Loucy (cell line): ENCODE results near the gene PHYHD1.

Source experiments
- EZH2phosphoT487 ChIP-seq: fragments of 200-600 bp; IDR thresholded peaks from 2 replicates; pipeline ENCODE4 v1.6.1; 2018; ENCODE audit warnings: antibody characterized with exemption, mild to moderate bottlenecking, moderate library complexity, borderline replicate concordance
- TF ChIP-seq, protein P1 (sequence below): fragments of 200-600 bp; sonication (generic); conservative IDR thresholded peaks from 2 replicates; pipeline ENCODE4 v1.5.1; 2014; ENCODE audit warnings: mild to moderate bottlenecking, antibody characterized with exemption, low read length

GRCh38 chr9:128908372-128908771, 12.4 kb upstream of the PHYHD1 start:
- TF ChIP-seq, protein P1, sequence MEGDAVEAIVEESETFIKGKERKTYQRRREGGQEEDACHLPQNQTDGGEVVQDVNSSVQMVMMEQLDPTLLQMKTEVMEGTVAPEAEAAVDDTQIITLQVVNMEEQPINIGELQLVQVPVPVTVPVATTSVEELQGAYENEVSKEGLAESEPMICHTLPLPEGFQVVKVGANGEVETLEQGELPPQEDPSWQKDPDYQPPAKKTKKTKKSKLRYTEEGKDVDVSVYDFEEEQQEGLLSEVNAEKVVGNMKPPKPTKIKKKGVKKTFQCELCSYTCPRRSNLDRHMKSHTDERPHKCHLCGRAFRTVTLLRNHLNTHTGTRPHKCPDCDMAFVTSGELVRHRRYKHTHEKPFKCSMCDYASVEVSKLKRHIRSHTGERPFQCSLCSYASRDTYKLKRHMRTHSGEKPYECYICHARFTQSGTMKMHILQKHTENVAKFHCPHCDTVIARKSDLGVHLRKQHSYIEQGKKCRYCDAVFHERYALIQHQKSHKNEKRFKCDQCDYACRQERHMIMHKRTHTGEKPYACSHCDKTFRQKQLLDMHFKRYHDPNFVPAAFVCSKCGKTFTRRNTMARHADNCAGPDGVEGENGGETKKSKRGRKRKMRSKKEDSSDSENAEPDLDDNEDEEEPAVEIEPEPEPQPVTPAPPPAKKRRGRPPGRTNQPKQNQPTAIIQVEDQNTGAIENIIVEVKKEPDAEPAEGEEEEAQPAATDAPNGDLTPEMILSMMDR, result no peak
- TF ChIP-seq EZH2phosphoT487, result no peak
